HK-2 (cell line): ENCODE data around the gene HECTD1.
"Not testable (repeated sequence)": the region's sequence is repeated elsewhere in the genome, so short reads cannot be mapped to it uniquely, and the experiment has no call there.

ENCODE experiments used
- DNase-seq: peaks from one replicate; pipeline ENCODE4 v3.0.0-alpha.2; 2018; ENCODE audit not compliant: unreplicated experiment

Gene HECTD1

DNA sequence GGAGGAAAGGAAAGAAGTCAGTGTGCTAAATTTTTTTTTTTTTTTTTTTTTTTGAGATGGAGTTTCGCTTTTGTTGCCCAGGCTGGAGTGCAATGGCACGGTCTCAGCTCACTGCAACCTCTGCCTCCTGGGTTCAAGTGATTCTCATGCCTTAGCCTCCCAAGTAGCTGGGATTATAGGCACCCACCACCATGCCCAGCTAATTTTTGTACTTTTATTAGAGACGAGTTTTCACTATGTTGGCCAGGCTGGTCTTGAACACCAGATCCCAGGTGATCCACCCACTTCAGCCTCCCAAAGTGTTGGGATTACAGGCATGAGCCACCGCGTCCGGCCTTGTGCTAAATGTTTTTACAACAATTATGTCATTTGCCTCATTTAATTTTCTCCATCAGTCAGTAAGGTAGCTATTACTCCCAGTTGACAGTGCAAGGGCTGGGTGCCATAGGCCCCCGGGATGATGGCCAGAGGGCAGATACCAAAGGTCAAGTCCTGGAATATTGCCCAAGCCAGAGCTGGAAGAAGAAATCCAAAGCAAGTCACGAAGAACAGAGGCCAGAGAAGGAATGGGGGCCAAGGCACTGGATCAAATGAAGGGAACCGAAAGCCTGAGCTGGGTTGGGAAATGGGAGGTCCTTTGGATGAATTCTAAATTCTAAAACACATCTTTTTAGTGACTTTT is 154.5 kb downstream of the HECTD1 start:
- not testable (repeated sequence) for DNase-seq

DNA sequence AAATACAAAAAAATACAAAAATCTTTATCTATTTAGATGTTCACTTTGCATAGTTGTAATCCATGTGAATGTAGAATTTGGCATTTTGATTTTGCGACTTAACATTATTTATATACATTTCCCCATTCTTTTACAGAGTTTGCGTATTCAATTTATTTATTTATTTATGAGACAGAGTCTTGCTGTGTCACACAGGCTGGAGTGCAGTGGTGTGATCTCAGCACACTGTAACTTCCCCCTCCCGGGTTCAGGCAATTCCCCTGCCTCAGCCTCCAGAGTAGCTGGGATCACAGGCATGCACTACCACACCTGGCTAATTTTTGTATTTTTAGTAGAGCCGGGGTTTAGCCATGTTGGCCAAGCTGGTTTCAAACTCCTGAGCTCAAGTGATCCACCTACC is 156.1 kb downstream of the HECTD1 start:
- no peak for DNase-seq

DNA sequence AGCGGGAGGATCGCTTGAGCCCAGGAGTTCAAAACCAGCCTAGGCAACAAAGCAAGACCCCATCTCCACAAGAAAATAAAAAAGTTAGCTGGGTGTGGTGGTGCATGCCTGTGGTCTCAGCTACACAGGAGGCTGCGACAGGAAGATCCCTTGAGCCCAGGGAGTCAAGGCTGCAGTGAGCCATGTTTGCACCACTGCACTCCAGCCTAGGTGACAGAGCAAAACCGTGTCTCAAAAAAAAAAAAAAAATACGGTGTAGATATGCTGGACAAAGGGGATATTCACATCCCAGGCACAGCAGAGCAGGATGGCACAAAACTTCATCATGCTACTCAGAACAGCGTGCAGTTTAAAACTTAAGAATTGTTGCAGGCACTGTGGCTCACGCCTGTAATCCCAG is 156.6 kb downstream of the HECTD1 start:
- no peak for DNase-seq
